Activated CD4-positive, alpha-beta memory T cell treated with anti-CD3 and anti-CD28 coated beads for 36 hours (primary cell): ENCODE data around the gene HIPK4. TPM values are rescaled to one million over a fixed set of nuclear protein-coding genes. Genes with fewer than 3 reads are reported as not detected.
"Not testable (repeated sequence)": the region's sequence is repeated elsewhere in the genome, so short reads cannot be mapped to it uniquely, and the experiment has no call there.

Experiments used
- CTCF ChIA-PET: fragments of 350-600 bp; sonication (Branson Sonifier 250); formaldehyde crosslinking; loops from one replicate; lab custom pipeline; 2021; ENCODE audit warnings: antibody characterized with exemption, inconsistent platforms; lab: Charles Lee
- POLR2A ChIA-PET: fragments of 350-600 bp; sonication (Branson Sonifier 250); formaldehyde crosslinking; loops from one replicate; lab custom pipeline; 2021; ENCODE audit warnings: antibody characterized with exemption; lab: Charles Lee
- DNase-seq: peaks from one replicate; pipeline ENCODE4 v3.0.0-alpha.2; 2020
- H3K27ac Mint-ChIP-seq: one replicate; pipeline ENCODE4 v1.8.0; 2021; ENCODE audit warnings: mixed read lengths
- H3K27me3 Mint-ChIP-seq: one replicate; pipeline ENCODE4 v1.8.0; 2021; ENCODE audit warnings: mixed read lengths
- H3K36me3 Mint-ChIP-seq: one replicate; pipeline ENCODE4 v1.8.0; 2021; ENCODE audit warnings: mixed read lengths
- H3K4me1 Mint-ChIP-seq: one replicate; pipeline ENCODE4 v1.8.0; 2021; ENCODE audit warnings: low read depth, mixed read lengths
- H3K4me3 Mint-ChIP-seq: one replicate; pipeline ENCODE4 v1.8.0; 2021; ENCODE audit warnings: mild to moderate bottlenecking, mixed read lengths
- H3K9me3 Mint-ChIP-seq: one replicate; pipeline ENCODE4 v1.8.0; 2021; ENCODE audit warnings: mixed read lengths
- intact Hi-C: fragments of 100-400 bp; cut with micrococcal nuclease; formaldehyde crosslinking; loops from one replicate; pipeline ENCODE4 v1.15.1; 2023
- total RNA-seq, 2 experiments: library from RNA; stranded (reverse); gene quantifications; one replicate each; pipeline ENCODE4 v1.2.3, GENCODE V29; 2021

The HIPK4 gene
- total RNA-seq, 2 experiments from 2014 or later: not detected

GRCh38 chr19:40383668-40384248 is 6.2 kb downstream of the HIPK4 start:
- H3K4me3 Mint-ChIP-seq: no peak overlapping the region
- CTCF ChIA-PET: interaction anchor here (1.0 kb wide), 1 partner anchor 79 kb away, joined by 4 read pairs; no protein-coding TSS in a partner anchor
- H3K36me3 Mint-ChIP-seq: no peaks in the 10 kb centered on the region
- POLR2A ChIA-PET: no interaction called here
- DNase-seq: no peak
- H3K27ac Mint-ChIP-seq: no peak overlapping the region
- H3K9me3 Mint-ChIP-seq: no peaks in the 10 kb centered on the region
- intact Hi-C loops: no loop called here
- H3K27me3 Mint-ChIP-seq: no peaks in the 10 kb centered on the region
- no peaks in the 10 kb centered on the region for H3K4me1 Mint-ChIP-seq

- intact Hi-C loops: no loop called here
- POLR2A ChIA-PET: no interaction called here
- no peak for DNase-seq
- Mint-ChIP-seq H3K4me1 (no peaks in the 10 kb centered on the region), H3K27ac (no peak overlapping the region), H3K4me3 (no peak overlapping the region), H3K9me3 (no peaks in the 10 kb centered on the region), H3K36me3 (no peaks in the 10 kb centered on the region), H3K27me3 (no peaks in the 10 kb centered on the region)
- CTCF ChIA-PET: no interaction called here
Measured at GRCh38 chr19:40381321-40381720, 8.7 kb downstream of the HIPK4 start.

- H3K27ac Mint-ChIP-seq: no peak overlapping the region
- H3K4me1 Mint-ChIP-seq: no peaks in the 10 kb centered on the region
- ChIA-PET CTCF (no interaction called here), POLR2A (no interaction called here)
- no peak overlapping the region for H3K4me3 Mint-ChIP-seq
- intact Hi-C loops: no loop called here
- H3K9me3 Mint-ChIP-seq: no peaks in the 10 kb centered on the region
- H3K36me3 Mint-ChIP-seq: no peaks in the 10 kb centered on the region
- no peak for DNase-seq
- H3K27me3 Mint-ChIP-seq: no peaks in the 10 kb centered on the region
Measured at GRCh38 chr19:40380199-40381037, 9.6 kb downstream of the HIPK4 start.

- CTCF ChIA-PET: interaction anchor here (0.9 kb wide), 1 partner anchor 74 kb away, joined by 3 read pairs; no protein-coding TSS in a partner anchor
- Mint-ChIP-seq H3K4me1 (no peaks in the 10 kb centered on the region), H3K27me3 (no peaks in the 10 kb centered on the region), H3K4me3 (no peak overlapping the region), H3K9me3 (no peaks in the 10 kb centered on the region), H3K27ac (no peak overlapping the region), H3K36me3 (no peaks in the 10 kb centered on the region)
- no peak for DNase-seq
- intact Hi-C loops: no loop called here
- POLR2A ChIA-PET: no interaction called here
Measured at GRCh38 chr19:40379446-40380198, 10.4 kb downstream of the HIPK4 start.

GRCh38 chr19:40378509-40378908 is 11.5 kb downstream of the HIPK4 start:
- H3K4me1 Mint-ChIP-seq: no peaks in the 10 kb centered on the region
- ChIA-PET POLR2A (no interaction called here), CTCF (no interaction called here)
- no peaks in the 10 kb centered on the region for H3K27me3 Mint-ChIP-seq
- no peak for DNase-seq
- intact Hi-C loops: no loop called here
- H3K27ac Mint-ChIP-seq: no peak overlapping the region
- H3K4me3 Mint-ChIP-seq: no peak overlapping the region
- no peaks in the 10 kb centered on the region for H3K36me3 Mint-ChIP-seq
- no peaks in the 10 kb centered on the region for H3K9me3 Mint-ChIP-seq

GRCh38 chr19:40377876-40378385 is 12.1 kb downstream of the HIPK4 start:
- no peak overlapping the region for H3K27ac Mint-ChIP-seq
- no peak for DNase-seq
- H3K36me3 Mint-ChIP-seq: no peaks in the 10 kb centered on the region
- ChIA-PET POLR2A (no interaction called here), CTCF (no interaction called here)
- no peaks in the 10 kb centered on the region for H3K9me3 Mint-ChIP-seq
- no peaks in the 10 kb centered on the region for H3K27me3 Mint-ChIP-seq
- intact Hi-C loops: no loop called here
- H3K4me3 Mint-ChIP-seq: no peak overlapping the region
- H3K4me1 Mint-ChIP-seq: no peaks in the 10 kb centered on the region

- CTCF ChIA-PET: no interaction called here
- Mint-ChIP-seq H3K27ac (no peak overlapping the region), H3K4me1 (no peaks in the 10 kb centered on the region), H3K27me3 (no peaks in the 10 kb centered on the region), H3K4me3 (no peak overlapping the region), H3K9me3 (no peaks in the 10 kb centered on the region), H3K36me3 (peaks cover 4% of the 10 kb centered on the region)
- POLR2A ChIA-PET: no interaction called here
- DNase-seq: no peak
- intact Hi-C loops: no loop called here
Measured at GRCh38 chr19:40376286-40376862, 13.6 kb downstream of the HIPK4 start.

- intact Hi-C loops: no loop called here
- H3K4me1 Mint-ChIP-seq: no peaks in the 10 kb centered on the region
- no peaks in the 10 kb centered on the region for H3K27me3 Mint-ChIP-seq
- H3K27ac Mint-ChIP-seq: no peak overlapping the region
- no peaks in the 10 kb centered on the region for H3K9me3 Mint-ChIP-seq
- DNase-seq: no peak
- ChIA-PET POLR2A (no interaction called here), CTCF (no interaction called here)
- H3K4me3 Mint-ChIP-seq: no peak overlapping the region
- peaks cover 4% of the 10 kb centered on the region for H3K36me3 Mint-ChIP-seq
Measured at GRCh38 chr19:40374084-40374483, 15.9 kb downstream of the HIPK4 start.

GRCh38 chr19:40371802-40372122 is 18.2 kb downstream of the HIPK4 start:
- Mint-ChIP-seq H3K4me3 (no peak overlapping the region), H3K9me3 (no peaks in the 10 kb centered on the region), H3K36me3 (peaks cover 5% of the 10 kb centered on the region), H3K27me3 (no peaks in the 10 kb centered on the region), H3K4me1 (no peaks in the 10 kb centered on the region), H3K27ac (no peak overlapping the region)
- ChIA-PET POLR2A (no interaction called here), CTCF (no interaction called here)
- DNase-seq: no peak
- intact Hi-C loops: no loop called here

- no peak for DNase-seq
- intact Hi-C loops: no loop called here
- CTCF ChIA-PET: no interaction called here
- H3K4me3 Mint-ChIP-seq: no peak overlapping the region
- no peak overlapping the region for H3K27ac Mint-ChIP-seq
- no peaks in the 10 kb centered on the region for H3K4me1 Mint-ChIP-seq
- H3K9me3 Mint-ChIP-seq: no peaks in the 10 kb centered on the region
- peaks cover 5% of the 10 kb centered on the region for H3K36me3 Mint-ChIP-seq
- H3K27me3 Mint-ChIP-seq: no peaks in the 10 kb centered on the region
- POLR2A ChIA-PET: no interaction called here
Measured at GRCh38 chr19:40370997-40371801, 18.8 kb downstream of the HIPK4 start.

GRCh38 chr19:40370253-40370652 is 19.7 kb downstream of the HIPK4 start:
- H3K4me3 Mint-ChIP-seq, CTCF ChIA-PET, H3K9me3 Mint-ChIP-seq, H3K27me3 Mint-ChIP-seq, POLR2A ChIA-PET, intact Hi-C loops, H3K4me1 Mint-ChIP-seq, H3K27ac Mint-ChIP-seq, H3K36me3 Mint-ChIP-seq, DNase-seq: not testable (repeated sequence)
